HPDE6-E6E7 (cell line): ENCODE data around the gene FCRL5.
"Not testable (repeated sequence)": the region's sequence is repeated elsewhere in the genome, so short reads cannot be mapped to it uniquely, and the experiment has no call there.

Source experiments
- DNase-seq: peaks from one replicate; pipeline ENCODE4 v3.0.0; 2011; ENCODE audit warnings: missing footprints; ENCODE audit errors: extremely low spot score

The FCRL5 gene

DNA sequence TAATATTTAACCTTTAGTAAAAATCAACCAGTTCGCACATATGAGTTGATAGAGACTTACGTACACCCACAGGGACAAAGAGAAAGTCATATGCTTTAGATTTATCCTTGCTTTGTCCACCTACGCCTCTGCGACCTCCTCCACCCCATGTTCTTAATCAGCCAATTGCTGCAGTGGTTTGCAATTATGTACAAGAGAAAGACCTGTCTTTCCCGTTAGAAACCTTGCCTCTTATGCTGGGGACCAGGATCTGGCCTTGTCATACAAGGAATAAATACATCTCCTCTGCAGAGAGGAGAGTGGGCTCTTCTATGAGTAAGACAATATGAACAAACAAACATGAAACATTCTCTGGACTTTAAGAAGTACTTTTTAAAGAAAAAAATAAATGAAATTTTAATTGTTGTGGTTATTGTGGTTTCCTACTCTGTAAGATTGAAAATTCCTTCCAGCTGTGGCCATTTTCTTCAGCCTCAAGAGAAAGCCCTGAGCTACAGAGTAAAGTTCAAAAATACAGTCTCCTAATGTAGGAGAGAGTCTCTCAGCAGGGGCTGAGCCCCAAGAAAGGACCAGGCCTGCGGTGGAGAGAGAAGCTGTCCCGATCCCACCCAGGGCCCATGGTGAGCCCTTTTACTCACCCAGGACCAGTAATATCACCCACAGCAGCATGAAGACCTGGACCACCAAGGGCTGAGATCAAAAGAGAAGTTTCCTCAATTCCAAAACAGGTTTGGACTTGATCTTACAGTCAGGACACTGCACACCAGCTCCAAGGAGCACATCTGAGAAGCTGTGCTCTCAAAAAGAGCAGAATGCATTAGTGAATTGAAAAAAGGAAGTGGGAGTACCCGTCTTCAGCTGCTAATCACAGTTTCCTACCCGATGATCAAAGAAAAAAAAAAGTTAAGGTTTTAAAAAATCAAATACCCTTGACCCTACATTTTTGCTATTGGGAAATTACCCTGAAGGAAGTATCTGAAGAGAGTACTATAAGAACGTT, at the start of gene FCRL5:
FCRL5 (minus strand) TSS at position 822 of the 1,000 bp plus-strand sequence; CDS start at position 669, 153 bp downstream.
- DNase-seq: no peak

DNA sequence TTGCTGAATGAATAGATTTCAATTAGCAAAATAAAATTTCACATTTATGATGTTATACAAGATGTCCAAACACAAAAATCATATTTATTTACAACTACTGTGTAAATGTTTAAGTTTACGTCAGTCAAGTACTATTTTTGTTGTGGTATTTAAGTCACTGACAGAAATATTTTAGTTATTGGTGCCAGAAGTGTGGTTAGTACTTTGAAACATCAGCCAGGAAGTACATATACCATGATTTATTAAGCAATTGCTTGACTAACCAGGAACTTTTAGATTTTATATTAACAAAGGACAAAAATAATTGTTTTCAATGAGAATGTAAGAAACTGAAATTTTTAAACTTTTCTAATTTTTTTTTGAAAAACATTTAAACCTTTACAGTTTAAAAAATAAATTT, 47.9 kb upstream of the FCRL5 start:
- DNase-seq: no peak

DNA sequence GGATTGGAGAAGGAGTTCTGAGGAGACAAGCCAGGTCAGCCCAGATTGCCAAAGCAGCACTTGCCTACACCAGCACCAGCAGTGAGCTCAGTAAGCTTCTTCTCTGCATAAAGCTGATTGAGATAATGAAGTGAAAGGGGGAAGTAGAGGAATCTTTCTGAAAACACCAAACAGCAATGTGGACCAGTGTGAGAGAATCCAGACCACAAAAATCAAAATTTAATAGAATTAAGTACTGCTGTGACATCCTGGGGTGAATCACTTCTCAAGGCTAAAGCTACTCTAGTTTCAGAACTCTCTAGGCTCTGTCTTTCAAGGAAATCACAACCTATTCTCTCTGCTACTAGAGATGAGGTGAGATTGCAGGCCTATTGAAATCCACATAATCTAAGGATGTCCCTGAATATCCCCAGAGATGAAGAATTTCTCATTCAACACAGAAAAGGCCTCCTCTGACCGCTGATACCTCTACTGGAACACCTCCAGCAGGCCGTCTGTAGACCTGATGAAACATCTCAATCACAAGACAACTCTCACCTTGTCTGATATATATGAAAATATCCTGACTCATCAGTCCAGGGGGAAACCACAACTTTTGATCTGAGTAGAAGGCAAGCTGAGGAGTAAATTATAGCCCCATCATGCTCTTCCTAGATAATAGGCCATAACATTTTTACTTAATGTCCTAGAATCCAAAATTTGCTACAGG, 45.8 kb upstream of the FCRL5 start, which contains the start of gene FCRL4:
FCRL4 (minus strand) TSS at position 127 of the 709 bp plus-strand sequence. CDS start 141 bp downstream, outside the sequence.
- no peak for DNase-seq

DNA sequence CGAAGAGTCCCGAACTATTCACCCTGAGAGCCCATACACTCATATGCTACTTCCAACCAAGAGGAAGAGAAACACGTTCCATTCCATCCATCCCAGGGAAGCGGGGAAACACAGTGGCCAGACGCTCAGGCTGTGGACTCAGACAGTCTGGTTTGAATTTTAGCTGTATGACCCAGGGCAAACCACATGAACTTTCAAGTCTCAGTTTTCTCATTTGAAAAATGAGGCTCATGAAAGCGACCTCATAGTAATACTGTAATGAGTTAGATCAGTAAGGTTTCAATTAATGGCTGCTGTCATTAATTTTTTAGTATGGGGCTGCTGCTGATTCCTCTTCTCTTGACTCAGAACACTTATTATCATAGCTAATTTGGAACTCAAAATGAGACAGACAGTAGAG, 44.1 kb upstream of the FCRL5 start:
- DNase-seq: no peak

DNA sequence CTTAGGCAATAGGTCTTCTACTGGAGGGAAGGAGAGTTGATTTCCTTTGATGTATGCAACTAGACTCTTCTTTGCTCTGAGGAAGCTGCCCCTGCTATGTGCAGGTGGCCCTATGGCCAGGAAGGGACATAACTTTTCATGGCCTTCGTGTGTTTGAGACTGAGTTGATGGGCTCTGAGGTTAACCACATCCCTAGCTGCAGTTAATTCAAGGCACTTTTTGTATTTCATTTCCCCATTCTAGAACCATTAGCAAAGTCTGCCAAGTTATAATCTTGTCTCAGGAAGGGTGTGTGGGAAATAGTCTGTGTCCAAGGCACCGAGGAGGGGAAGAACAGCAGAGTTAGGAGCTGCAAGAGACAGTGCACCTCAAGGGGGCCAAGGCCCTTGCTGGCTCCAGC, 43.0 kb upstream of the FCRL5 start:
- no peak for DNase-seq

DNA sequence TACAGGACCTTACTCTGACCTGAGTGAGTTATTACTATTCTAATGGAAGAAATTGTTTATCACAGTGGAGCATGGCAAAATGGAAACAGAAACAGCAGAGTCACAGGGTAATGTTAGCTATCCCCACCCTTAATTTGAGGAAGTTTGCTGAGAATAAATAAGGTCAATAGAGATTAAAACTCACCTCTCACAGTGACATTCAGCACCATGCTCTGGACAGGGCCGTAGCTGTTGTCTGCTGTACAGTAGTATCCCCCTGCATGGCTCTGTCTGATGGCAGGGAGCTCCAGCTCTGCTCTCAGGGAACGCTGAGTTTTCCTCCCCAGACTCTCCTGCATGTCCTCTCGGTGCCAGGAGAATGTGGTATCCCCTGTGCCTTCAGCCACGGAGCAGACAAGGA, 33.7 kb upstream of the FCRL5 start:
- DNase-seq: no peak

DNA sequence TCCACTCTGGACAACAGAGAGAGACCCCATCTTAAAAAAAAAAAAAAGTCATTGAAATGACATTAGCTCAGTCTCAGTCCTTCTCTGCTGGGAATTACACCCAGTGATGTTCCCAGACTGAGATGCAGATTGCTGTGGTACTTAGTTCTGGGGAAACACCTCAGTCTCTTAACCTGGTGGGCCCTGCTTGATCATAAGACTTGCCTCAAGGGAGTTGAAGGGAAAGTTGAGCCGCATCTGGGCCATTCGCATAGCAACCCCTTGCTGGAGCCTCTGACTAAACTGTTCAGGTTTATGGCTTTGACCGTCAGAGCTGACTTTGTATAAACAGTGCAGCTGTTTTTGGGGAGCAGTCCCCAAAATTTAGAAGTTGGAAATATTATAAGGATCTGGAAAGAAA, 32.2 kb upstream of the FCRL5 start:
- no peak for DNase-seq

DNA sequence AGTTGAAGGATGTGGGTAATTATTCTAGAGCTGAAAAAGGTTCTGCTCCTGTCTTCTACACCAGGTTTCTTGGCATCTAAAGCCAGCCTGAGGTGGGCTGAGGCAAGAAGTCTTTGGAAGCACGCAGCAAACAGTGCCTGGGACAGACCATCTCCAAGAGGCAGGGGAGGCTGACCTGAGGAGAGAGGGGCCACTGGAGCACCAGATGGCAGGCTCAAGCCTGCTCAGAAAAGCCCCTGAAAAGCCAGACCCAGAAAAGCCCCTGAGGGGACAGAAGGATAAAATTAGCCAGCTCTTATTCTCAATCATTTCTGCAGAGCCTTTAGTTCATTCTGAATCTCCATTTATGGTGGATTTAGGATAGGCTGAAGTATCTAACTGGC, 28.5 kb upstream of the FCRL5 start:
- no peak for DNase-seq

DNA sequence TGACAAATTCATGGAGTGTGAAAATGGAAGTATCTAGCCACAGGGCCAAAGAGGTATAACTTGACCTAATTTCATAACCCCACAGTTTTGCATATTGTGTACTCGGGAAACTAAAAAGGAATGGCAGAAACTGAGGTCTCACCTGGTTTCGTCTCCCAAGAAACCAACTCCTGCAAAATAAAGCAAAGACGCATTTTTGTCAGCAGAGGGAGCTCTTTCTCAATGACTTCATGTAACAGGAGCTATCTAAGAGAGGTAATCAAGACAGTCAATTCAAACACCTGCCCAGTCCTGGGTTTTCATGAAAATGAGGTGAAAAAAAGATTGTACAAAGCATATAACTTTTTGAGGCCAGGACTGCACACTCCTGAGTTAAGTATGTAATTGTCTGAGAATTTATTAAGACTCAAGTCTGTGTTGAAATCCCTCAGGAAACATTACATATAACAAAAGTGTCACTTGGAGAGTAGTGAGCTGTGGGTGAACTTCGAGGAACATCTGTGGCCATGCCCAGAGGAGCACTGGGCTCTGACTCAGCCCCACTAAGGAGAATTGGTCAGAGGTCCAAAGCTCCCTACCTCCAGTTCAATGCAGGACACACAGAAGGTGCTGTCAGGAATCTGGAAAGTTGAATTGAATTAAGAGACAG, 28.0 kb upstream of the FCRL5 start:
- DNase-seq: peak; percentile 38

DNA sequence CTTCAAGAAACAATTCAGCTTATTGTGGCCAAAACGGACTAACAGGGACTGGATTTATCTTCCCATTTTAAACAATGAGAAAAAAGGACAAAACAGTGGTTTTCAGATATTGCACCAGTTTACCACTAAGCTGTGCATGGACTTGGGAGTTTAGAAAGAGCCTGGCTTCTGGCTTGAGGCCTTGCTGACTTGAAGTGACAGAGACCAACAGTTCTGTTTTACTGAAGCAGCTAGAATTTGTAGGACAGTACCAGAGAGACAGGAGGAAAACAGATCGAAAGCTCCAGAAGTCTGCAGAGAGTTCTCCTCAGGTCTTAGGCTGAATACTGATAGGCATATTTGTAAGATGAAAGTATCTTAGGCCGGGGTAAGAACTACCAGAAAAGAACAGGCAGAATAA, 25.1 kb upstream of the FCRL5 start:
- no peak for DNase-seq

DNA sequence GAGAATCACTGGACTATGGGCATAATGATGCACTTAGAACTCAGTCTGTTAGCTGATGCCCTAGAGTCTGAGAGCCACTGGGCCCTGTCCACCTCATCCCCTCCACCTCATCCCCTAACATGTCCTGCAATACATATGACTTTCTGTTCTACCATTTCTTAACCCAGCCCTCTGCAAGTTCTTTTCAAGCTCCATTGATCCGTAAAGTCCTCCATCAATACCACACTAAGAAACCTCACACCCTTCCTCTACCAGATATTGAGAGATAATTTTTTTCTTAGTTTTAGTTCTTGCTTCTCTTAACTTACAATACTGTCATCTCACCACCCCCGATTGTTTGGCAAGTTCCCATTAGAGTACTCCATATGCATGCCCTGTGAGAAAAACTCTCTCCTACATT, 23.4 kb upstream of the FCRL5 start:
- DNase-seq: no peak

DNA sequence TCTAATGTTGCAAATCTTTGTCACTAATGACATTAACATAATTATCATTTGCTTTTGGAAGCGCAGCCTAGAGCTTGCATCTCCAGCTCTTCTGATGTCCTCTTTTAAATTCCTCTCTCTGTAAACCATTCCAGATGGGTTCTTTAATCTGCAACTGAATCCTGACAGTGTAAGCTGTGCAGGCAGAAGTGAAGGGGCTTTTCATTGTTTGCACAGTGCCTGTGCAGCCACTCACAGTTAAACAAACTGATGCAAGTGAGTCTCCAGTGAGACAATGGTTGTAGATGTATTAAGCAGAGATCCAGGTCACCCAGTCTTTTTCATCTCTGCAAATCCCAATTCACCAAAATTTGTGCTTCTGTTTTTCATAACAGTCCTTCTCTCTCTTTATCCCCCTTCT, 22.5 kb upstream of the FCRL5 start:
- no peak for DNase-seq

DNA sequence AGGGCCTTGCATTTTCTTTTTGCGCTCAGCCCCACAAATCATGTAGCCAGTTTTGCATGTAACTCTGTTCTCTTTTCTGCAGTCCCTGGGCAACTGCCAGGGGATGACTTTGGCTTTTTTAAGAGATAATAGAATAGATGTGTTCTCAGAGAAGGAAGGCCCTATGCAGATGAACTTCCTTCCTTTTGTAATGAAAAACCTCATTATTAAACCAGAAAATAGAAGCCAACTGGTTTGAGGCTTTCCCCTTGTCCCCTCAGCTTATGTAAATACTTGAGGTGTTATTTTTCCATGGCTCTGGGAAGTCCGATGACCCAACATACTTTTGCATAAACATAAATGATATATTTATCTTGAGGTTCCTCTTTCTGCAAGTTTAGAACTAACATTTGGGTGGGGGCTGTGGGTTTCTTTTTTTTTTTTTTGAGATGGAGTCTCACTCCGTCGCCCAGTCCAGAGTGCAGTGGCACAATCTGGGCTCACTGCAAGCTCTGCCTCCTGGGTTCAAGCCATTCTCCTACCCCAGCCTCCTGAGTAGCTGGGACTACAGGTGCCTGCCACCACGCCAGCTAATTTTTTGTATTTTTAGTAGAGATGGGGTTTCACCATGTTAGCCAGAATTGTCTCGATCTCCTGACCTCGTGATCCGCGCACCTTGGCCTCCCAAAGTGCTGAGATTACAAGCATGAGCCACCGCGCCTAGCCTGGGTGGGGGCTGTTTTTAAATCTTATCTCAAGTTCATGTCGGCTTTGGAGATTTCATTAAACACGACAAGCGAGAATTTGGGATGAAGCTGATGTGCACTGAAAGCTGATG, 14.4 kb upstream of the FCRL5 start:
- DNase-seq: no peak

DNA sequence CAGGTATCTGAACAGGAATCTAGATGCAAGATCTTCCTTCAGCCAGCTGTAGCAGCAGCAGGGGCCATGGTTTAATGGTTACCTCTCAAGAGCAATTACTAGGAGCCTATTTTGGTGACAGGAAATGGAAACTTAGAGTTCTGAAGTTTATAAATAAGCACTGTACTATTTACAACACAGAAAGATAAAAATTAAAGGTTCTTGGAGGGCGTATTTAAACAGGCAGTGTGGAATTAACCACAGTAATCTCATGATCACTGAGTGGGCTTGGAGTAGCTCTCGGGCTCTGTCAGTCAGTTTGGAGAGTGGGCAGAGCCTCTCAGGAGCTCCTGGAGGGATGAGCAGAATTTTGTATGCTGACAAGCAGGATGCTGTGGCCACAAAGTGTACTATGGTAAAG, 10.2 kb upstream of the FCRL5 start:
- DNase-seq: no peak

DNA sequence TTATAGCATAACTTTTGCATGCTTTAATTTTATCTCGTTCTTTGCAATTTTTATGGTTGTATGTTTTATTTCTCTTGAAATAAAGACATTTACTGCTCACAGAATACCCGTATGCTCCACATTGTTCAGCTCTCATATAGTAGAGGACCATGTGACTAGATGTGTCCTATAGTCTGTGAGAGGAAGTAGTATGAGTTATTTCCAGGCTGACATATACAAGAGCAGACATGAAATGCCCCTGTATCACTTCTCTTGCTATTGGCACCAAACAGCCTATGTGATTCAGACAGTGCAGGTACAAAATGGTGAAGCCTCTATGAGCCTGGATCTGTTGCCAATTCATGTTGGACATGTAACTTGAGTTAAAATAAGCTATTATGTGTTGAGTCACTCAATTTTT, 5.8 kb upstream of the FCRL5 start:
- DNase-seq: no peak

DNA sequence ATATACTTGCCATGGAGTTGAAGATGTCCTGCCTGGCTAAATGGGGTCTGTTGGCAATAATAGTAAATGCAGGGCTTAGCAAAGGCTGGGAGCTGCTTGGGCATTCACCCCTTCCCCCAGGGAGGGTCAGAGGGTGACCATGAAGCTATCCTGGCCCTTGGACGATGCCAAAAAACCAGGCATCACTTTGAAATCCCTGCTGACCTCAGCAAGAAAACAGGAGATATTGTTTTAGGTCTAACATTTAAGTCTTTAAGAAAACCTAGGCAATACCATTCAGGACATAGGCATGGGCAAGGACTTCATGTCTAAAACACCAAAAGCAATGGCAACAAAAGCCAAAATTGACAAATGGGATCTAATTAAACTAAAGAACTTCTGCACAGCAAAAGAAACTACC, 4.2 kb downstream of the FCRL5 start:
- not testable (repeated sequence) for DNase-seq

DNA sequence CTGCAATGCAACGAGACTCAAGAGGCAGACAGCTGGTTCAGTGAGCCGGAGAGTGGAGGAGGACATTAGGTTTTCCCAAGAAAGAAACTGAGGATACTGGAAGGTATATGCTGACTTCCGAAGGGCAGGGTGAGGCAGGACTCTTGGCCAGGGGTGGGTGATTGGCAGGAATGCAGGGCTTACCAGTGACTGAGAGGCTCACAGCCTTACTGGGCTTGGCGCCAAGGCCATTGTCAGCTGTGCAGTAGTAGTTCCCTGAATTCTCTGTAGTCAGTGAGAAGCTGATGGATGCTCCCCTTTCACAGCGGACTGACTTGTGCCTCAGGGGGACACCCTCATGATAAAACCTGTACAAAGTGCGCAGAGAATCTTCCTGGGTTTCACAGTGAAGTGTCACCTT, 9.6 kb downstream of the FCRL5 start:
- DNase-seq: no peak

DNA sequence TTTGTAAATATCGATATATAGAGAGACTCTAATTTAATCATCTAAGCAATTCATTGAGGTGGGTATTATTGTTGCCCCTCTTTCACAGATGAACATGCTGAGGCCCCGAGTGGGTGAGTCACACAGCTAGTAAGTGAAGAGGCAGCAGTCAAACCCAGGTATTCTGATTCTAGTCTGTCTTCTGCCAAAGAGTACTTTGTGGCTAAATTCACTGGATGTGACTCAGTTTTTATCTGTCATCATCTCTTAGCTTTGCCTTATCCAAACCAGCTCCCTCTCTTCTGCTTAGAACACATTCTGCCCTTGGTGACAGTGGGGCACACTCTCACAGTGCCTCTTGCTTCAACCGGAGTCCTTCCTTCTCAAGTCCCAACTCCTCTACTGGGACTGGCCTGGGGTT, 11.5 kb downstream of the FCRL5 start:
- DNase-seq: no peak

DNA sequence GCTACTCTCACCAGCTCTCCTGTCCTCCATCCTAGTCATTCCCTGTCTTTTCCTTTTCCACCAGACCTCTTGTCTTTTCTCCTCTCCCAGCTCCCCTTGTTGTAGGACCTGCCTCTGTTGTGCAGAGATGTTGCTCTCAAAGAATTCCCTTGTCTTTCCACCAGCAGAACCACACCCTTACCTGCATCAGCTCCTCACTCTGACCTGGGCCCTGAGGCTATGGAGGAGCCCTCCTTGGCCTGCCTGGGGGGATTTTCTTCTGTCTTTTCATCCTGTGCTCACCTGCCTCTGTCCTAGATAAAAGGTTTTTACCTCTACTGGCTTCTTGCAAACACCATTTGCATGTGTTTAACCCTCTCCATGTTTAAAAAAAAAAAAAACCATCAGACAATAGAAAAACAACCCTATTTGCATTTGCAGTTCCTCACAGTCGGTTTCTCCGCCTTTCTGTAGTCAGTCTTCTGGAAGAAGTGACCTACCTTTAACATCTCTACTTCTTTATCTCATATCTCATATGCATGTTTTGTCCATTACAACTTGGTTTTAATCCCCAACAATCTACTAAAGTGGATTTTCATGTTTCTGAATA, 12.1 kb downstream of the FCRL5 start:
- DNase-seq: no peak

DNA sequence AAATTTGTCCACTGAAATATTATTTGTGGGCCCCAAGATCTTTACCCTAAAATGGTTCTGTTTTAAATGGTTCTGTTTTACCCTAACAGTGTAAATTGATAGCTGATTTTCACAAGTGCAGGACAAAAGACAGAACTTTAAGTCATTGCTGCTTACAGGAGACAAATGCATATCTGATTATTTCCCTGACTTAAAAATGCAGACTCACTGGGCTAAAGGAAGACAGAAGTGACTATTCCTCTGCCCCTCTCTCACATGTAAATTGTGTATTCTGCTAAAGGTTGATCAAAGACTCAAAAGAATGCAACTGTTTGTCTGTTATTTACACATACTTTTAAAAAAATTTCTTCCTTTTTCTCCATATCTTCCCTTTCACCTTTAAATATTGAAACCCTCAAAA, 12.7 kb downstream of the FCRL5 start:
- no peak for DNase-seq

DNA sequence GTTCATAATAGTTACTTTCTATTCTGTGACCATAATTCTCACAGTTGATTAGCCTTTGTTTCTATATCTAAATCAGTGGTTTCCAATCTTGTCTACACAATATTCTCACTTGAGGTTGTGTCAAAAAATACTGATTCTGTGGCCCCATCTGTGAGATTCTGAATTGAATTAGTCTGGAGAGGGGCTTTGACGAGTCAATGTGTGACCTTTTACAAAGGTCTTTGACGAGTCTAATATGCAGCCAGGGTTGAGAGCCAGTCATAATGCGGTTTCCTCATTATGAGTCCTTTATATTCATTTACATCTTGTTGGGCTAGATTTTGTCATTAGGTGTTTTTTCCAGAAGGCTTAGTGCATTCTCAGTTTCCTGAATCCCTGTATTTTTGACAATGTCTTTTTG, 19.7 kb downstream of the FCRL5 start:
- no peak for DNase-seq
